Subcutaneous adipose tissue (tissue), 4 donors: Measurements from ENCODE around the gene PMVK. TPM values are rescaled to one million over a fixed set of nuclear protein-coding genes. Genes with fewer than 3 reads are reported as not detected.

Experiments
- total RNA-seq, 4 donors: library from RNA; depleted of rRNA; stranded (reverse); fragments of >200 nt; gene quantifications; one replicate each; pipeline ENCODE4 v1.1.0, GENCODE V29; 2016
- TF ChIP-seq, protein P1 (sequence below): fragments of 450-650 bp; IDR thresholded peaks from one replicate; pipeline ENCODE4 v1.5.1; 2016; ENCODE audit warnings: low read depth, mild to moderate bottlenecking, control low read depth, antibody characterized with exemption, moderate library complexity

The PMVK gene
- total RNA-seq, 4 donors from 2014 or later: 11.6 to 22.4 (median 14.4) TPM

DNA sequence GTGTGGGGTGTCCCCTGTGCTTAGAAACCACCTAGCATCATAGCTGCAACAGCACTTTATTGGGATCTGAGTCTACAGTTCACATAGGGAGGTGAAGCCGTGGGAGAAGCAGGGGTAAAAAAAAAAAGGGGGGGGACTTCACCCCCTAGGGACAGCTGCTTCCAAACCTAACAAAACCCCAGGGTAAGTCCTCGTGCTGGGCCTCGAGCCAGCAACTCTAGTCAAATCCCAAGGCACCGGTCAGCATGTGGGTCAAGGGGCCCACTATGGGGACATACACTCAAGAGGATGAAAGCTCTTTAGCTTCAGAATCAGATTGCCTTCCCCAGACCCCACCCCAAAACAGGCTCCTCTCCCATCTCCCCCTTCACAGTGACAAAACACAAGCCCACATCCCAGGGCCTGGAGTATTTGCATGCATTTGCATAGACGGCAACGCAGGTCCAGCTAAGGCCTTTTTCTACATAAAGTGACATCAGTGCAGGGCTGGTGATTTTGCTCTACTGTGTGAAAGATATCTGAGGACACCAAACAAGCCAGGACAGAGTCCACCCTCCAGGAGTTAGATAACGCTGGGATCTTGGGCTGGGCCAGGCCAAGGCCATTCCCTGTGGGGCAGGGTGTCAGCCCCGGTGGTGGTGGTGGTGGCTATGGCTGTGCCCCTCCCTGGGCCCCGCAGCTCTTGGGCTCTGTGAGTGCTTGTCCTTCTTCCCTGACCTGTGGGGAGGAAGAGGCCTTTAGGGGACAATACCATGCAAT, 8.1 kb upstream of the PMVK start:
- TF ChIP-seq, protein P1, sequence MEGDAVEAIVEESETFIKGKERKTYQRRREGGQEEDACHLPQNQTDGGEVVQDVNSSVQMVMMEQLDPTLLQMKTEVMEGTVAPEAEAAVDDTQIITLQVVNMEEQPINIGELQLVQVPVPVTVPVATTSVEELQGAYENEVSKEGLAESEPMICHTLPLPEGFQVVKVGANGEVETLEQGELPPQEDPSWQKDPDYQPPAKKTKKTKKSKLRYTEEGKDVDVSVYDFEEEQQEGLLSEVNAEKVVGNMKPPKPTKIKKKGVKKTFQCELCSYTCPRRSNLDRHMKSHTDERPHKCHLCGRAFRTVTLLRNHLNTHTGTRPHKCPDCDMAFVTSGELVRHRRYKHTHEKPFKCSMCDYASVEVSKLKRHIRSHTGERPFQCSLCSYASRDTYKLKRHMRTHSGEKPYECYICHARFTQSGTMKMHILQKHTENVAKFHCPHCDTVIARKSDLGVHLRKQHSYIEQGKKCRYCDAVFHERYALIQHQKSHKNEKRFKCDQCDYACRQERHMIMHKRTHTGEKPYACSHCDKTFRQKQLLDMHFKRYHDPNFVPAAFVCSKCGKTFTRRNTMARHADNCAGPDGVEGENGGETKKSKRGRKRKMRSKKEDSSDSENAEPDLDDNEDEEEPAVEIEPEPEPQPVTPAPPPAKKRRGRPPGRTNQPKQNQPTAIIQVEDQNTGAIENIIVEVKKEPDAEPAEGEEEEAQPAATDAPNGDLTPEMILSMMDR: no peak

DNA sequence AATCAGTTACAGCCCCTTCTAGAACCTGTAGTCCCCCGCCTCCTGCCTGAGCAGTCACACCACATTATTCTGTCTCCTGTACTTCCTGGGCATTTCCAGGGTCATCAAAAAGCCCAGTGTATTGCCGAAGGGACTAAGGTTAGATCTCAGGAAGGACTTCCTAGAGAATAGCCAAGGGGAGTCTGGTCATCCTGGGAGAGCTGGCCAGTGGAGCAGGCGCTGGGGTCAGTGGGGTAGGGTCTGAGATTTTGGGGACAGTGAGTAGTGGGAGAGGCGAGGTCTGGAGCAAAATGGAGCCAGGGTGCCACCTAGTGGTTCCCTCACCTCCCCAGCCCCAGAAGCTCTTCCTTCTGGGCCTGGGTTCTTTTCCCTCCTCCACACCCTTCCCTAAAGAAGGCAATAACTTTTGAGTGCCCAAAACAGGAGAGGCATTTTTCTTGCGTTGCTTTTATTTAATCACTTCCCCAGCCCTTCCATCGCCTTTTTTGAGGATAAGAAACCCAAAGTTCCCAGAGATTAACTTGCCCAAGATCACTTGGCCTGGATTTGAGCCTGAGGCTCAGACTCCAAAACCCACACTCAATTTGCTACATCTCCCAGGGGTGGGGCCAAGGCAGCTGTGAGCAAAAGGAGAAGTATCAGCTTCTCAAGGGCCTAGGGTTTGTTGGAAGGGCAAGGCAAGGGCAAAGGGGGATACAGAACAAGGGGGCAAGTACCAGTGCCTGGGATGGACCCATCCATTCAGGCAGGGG, 7.3 kb upstream of the PMVK start:
- TF ChIP-seq, protein P1: no peak

DNA sequence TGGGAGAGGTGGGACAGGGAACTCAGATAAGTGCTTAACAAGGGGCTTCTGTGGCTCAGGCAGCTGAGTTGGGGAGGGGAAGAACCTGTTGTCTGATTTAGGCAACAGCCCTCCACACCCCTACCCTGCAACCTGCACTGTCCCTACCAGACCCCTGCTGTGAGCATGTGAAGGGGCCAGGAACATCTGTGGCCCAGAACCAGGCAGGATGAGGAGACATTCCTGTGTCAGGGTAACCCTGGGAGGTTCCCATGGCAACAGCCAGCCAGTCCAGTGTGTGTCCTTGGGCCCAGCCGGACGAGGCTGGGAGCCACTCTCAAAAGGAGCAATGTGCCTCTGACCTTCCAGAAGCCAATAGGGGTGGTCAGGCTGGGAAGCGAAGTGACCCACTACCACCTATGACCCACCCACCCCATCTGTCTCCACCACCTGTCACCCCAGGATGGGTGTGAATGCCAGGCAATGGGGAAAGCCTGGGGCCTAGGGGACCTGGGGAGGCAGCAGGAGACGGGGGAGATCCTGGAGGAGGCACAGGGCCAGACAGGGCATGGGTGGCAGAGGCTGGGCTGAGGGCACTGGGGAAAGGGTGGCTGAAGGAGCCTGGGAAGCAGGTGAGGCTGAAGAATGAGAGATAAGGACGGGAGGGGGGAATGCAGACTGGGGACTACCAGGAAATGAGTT, 5.0 kb upstream of the PMVK start:
- TF ChIP-seq, protein P1: no peak

DNA sequence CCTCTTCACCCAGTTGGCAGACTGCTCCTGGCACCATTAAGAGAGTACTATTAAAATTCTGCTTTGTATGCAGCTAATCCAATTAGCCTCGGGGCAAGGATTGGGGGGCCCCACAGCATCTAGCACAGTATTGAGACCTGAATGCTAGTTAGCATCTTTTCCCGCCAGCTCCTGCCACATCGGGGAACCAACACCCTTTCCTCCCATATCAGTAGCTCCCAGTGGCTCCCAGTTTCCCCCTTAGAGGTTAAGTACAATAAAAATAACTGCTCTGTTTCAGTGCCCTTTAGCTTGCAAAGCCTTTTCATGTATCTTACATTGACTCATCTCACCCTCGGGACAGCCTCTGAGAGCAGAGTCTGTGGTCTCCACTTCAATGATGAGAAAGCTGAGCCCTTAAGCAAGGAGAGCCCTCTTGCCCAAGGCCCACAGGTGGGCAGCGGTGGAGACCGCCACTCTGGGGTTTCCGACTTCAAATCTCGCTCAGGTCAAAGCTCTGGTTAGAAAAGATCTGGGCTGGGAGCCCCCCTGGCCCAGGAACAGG, 4.2 kb upstream of the PMVK start:
- TF ChIP-seq, protein P1: no peak

- TF ChIP-seq, protein P1: no peak
Measured at GRCh38 chr1:154940213-154940560, 3.7 kb upstream of the PMVK start.

GRCh38 chr1:154938604-154939399, 2.3 kb upstream of the PMVK start:
- TF ChIP-seq, protein P1: no peak
